ENCODE measurements around the gene PTN.
"Not testable (repeated sequence)": the region's sequence is repeated elsewhere in the genome, so short reads cannot be mapped to it uniquely, and the experiment has no call there.

The PTN gene

GRCh38 chr7:137272249-137272648 is 71.3 kb downstream of the PTN start:
- H3K23ac ChIP-seq (ENCODE audit: low read depth, low read length, poor library complexity): no peak overlapping the region
- H3K4me1 ChIP-seq (ENCODE audit: control insufficient read depth in 2 of 2, insufficient read depth in 1 of 2, low read depth in 1 of 2, low read length in 2 of 2): peaks cover 0 to 6% of the 10 kb centered on the region in 2 donors
- H4K8ac ChIP-seq (ENCODE audit: low read depth, low read length): no peak overlapping the region
- no peak overlapping the region for H2BK12ac ChIP-seq (ENCODE audit: low read length)
- H3K14ac ChIP-seq (ENCODE audit: low read length): no peak overlapping the region
- H3K36me3 ChIP-seq (replicated peaks in 1 of 2; ENCODE audit: control insufficient read depth in 2 of 2, insufficient read depth in 2 of 2, low read length in 2 of 2): peaks cover 0 to 5% of the 10 kb centered on the region in 2 donors
- no peak for DNase-seq (ENCODE audit: low spot score)
- no peaks in the 10 kb centered on the region for H3K79me1 ChIP-seq (ENCODE audit: low read depth, low read length)
- H3K4ac ChIP-seq (ENCODE audit: low read length): no peak overlapping the region
- no peak overlapping the region for H2AFZ ChIP-seq (ENCODE audit: low read length)
- no peaks in the 10 kb centered on the region for H3K27me3 ChIP-seq (ENCODE audit: control insufficient read depth in 3 of 3, insufficient read depth in 3 of 3, low read depth in 1 of 3, low read length in 3 of 3)
- no peak overlapping the region for H4K91ac ChIP-seq (ENCODE audit: low read depth, low read length, poor library complexity)
- WGBS, 2 donors (ENCODE audit: extremely low coverage in 2 of 2, insufficient read length in 2 of 2, insufficient replicate concordance in 1 of 2): no CpG with 5 or more reads among the region's 5 CpGs
- H3K4me3 ChIP-seq (ENCODE audit: low read length in 2 of 2): no peak overlapping the region
- no peak overlapping the region for H3K4me2 ChIP-seq (ENCODE audit: insufficient read depth, low read length, poor library complexity, severe bottlenecking)
- H3K27ac ChIP-seq (replicated peaks; ENCODE audit: low read length): no peak overlapping the region
- H3K18ac ChIP-seq (ENCODE audit: low read length): no peak overlapping the region
- no peak overlapping the region for H3K9ac ChIP-seq (ENCODE audit: low read depth, low read length, poor library complexity)
- no peak overlapping the region for H2BK15ac ChIP-seq (ENCODE audit: low read length)
- no peak overlapping the region for H2BK120ac ChIP-seq (ENCODE audit: low read depth, low read length)
- no peak overlapping the region for H2BK5ac ChIP-seq (ENCODE audit: low read length)
- no peaks in the 10 kb centered on the region for H3K9me3 ChIP-seq (replicated peaks in 1 of 2; ENCODE audit: control insufficient read depth in 2 of 2, insufficient read depth in 1 of 2, low read depth in 1 of 2, low read length in 2 of 2)
- no peak overlapping the region for H2AK5ac ChIP-seq (ENCODE audit: low read depth, low read length)

DNA sequence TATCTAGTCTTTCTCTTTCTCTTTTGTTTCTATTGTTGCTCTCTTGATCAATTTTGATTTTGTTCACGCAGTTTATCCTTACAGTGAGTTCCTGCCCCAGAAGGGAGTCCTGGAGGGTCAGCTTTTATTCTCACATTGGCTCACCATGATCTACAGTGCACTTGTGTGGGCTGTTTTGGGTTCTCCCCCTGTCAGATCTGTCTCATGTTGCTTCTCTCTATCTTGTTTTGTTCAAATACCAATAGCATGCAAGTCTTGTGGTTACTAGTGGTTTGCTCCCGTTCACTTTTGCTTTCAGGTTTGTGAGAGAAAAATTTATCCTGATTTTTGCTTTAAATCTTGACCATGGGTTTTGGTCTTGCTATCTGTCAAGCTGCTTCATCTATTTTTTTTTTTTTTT is 74.3 kb downstream of the PTN start:
- no peak overlapping the region for H2BK15ac ChIP-seq (ENCODE audit: low read length)
- no peaks in the 10 kb centered on the region for H3K79me1 ChIP-seq (ENCODE audit: low read depth, low read length)
- H2AK5ac ChIP-seq (ENCODE audit: low read depth, low read length): no peak overlapping the region
- no peak overlapping the region for H2BK120ac ChIP-seq (ENCODE audit: low read depth, low read length)
- no peaks in the 10 kb centered on the region for H3K27me3 ChIP-seq (ENCODE audit: control insufficient read depth in 3 of 3, insufficient read depth in 3 of 3, low read depth in 1 of 3, low read length in 3 of 3)
- H3K27ac ChIP-seq (replicated peaks; ENCODE audit: low read length): no peak overlapping the region
- WGBS, 2 donors (ENCODE audit: extremely low coverage in 2 of 2, insufficient read length in 2 of 2, insufficient replicate concordance in 1 of 2): no CpG with 5 or more reads among the region's 2 CpGs
- no peak overlapping the region for H3K9ac ChIP-seq (ENCODE audit: low read depth, low read length, poor library complexity)
- no peak overlapping the region for H2BK12ac ChIP-seq (ENCODE audit: low read length)
- no peak for DNase-seq (ENCODE audit: low spot score)
- H3K4ac ChIP-seq (ENCODE audit: low read length): no peak overlapping the region
- H3K14ac ChIP-seq (ENCODE audit: low read length): no peak overlapping the region
- H3K4me2 ChIP-seq (ENCODE audit: insufficient read depth, low read length, poor library complexity, severe bottlenecking): no peak overlapping the region
- H2AFZ ChIP-seq (ENCODE audit: low read length): no peak overlapping the region
- no peak overlapping the region for H3K18ac ChIP-seq (ENCODE audit: low read length)
- H3K9me3 ChIP-seq (replicated peaks in 1 of 2; ENCODE audit: control insufficient read depth in 2 of 2, insufficient read depth in 1 of 2, low read depth in 1 of 2, low read length in 2 of 2): no peaks in the 10 kb centered on the region
- H4K8ac ChIP-seq (ENCODE audit: low read depth, low read length): no peak overlapping the region
- H3K36me3 ChIP-seq (replicated peaks in 1 of 2; ENCODE audit: control insufficient read depth in 2 of 2, insufficient read depth in 2 of 2, low read length in 2 of 2): peaks cover 0 to 5% of the 10 kb centered on the region in 2 donors
- H2BK5ac ChIP-seq (ENCODE audit: low read length): no peak overlapping the region
- H3K4me3 ChIP-seq (ENCODE audit: low read length in 2 of 2): no peak overlapping the region
- H3K23ac ChIP-seq (ENCODE audit: low read depth, low read length, poor library complexity): no peak overlapping the region
- H3K4me1 ChIP-seq (ENCODE audit: control insufficient read depth in 2 of 2, insufficient read depth in 1 of 2, low read depth in 1 of 2, low read length in 2 of 2): no peaks in the 10 kb centered on the region
- H4K91ac ChIP-seq (ENCODE audit: low read depth, low read length, poor library complexity): no peak overlapping the region

DNA sequence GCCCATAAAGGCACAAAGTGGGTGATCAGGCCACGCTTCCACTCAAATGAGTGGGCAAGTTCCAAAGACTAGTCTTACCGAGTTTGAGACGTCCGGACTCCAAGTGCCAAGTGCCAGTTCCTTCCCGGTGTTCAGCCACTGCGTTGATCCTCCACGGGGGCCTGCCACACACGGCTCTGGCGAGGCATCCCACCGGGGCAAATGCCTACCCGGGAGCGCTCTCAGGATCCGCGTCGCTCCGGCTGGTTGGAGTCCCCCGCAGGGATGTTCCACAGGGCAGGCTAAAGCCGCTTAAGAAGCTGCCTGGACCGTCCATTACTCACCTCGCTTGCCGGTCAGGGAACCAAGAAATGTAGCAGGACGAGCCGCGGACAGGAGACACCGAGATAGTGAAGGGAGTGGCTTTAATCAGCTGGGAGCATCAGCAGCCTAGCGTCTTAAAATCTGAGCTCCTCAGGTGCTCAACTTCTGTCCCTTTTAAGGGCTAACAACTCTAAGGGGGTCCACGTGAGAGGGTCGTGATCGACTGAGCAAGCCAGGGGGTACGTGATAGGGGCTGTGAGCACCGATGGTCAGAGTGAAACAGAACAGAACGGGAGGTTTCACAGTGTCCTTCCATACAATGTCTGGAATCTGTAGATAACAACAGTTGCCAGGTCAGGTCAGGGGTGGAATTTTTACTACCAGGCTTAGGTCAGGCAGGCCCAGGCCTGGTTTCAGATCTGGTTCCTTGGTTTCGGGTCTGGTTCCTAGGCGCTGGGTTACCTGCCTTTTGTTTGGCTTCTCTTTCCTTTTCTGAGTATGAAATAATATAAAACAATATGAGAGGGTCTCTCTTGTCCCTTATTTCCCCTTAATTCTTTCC is 75.3 kb downstream of the PTN start:
- H2BK5ac ChIP-seq (ENCODE audit: low read length); H2BK15ac ChIP-seq (ENCODE audit: low read length); H3K27ac ChIP-seq (replicated peaks; ENCODE audit: low read length); H3K4me2 ChIP-seq (ENCODE audit: insufficient read depth, low read length, poor library complexity, severe bottlenecking); H4K8ac ChIP-seq (ENCODE audit: low read depth, low read length); H3K27me3 ChIP-seq (ENCODE audit: control insufficient read depth in 3 of 3, insufficient read depth in 3 of 3, low read depth in 1 of 3, low read length in 3 of 3); H3K9ac ChIP-seq (ENCODE audit: low read depth, low read length, poor library complexity); H2AFZ ChIP-seq (ENCODE audit: low read length); H3K79me1 ChIP-seq (ENCODE audit: low read depth, low read length); H4K91ac ChIP-seq (ENCODE audit: low read depth, low read length, poor library complexity); DNase-seq (ENCODE audit: low spot score); H3K4ac ChIP-seq (ENCODE audit: low read length); H3K4me3 ChIP-seq (ENCODE audit: low read length in 2 of 2); H3K18ac ChIP-seq (ENCODE audit: low read length); H2BK12ac ChIP-seq (ENCODE audit: low read length); H3K14ac ChIP-seq (ENCODE audit: low read length); H3K23ac ChIP-seq (ENCODE audit: low read depth, low read length, poor library complexity); H3K4me1 ChIP-seq (ENCODE audit: control insufficient read depth in 2 of 2, insufficient read depth in 1 of 2, low read depth in 1 of 2, low read length in 2 of 2); H2BK120ac ChIP-seq (ENCODE audit: low read depth, low read length); H3K9me3 ChIP-seq (replicated peaks in 1 of 2; ENCODE audit: control insufficient read depth in 2 of 2, insufficient read depth in 1 of 2, low read depth in 1 of 2, low read length in 2 of 2); H2AK5ac ChIP-seq (ENCODE audit: low read depth, low read length): not testable (repeated sequence)
- no CpG with 5 or more reads among the region's 34 CpGs for WGBS, 2 donors (ENCODE audit: extremely low coverage in 2 of 2, insufficient read length in 2 of 2, insufficient replicate concordance in 1 of 2)
- H3K36me3 ChIP-seq (replicated peaks in 1 of 2; ENCODE audit: control insufficient read depth in 2 of 2, insufficient read depth in 2 of 2, low read length in 2 of 2): peaks cover 0 to 13% of the 10 kb centered on the region in 2 donors

DNA sequence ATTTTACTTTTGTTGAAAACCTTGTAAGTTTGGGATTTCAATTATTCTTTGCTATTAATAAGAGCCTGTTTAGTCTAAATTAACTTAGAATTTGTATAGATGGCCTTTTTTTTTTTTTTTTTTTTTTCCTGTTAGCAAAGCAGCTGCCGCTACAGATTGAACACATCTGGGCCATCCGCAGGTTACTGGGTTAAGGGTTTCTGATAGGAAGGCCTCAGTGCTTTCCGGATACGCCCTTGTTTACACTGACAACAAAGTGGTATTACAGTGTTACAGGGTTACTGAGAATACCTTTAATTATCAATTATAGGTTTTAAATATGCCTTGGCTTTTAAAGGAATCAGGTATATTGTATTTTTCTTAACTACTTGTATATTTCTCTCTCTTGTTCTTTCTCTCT is 76.8 kb downstream of the PTN start:
- no peak overlapping the region for H2BK5ac ChIP-seq (ENCODE audit: low read length)
- WGBS, 2 donors (ENCODE audit: extremely low coverage in 2 of 2, insufficient read length in 2 of 2, insufficient replicate concordance in 1 of 2): no CpG with 5 or more reads among the region's 4 CpGs

More for the DNA sequence above, 76.8 kb downstream of the PTN start:
- Histone ChIP-seq H2BK15ac (ENCODE audit: low read length) (no peak overlapping the region), H3K27me3 (ENCODE audit: control insufficient read depth in 3 of 3, insufficient read depth in 3 of 3, low read depth in 1 of 3, low read length in 3 of 3) (no peaks in the 10 kb centered on the region), H3K18ac (ENCODE audit: low read length) (no peak overlapping the region), H3K4me2 (ENCODE audit: insufficient read depth, low read length, poor library complexity, severe bottlenecking) (no peak overlapping the region), H2BK12ac (ENCODE audit: low read length) (no peak overlapping the region), H3K9me3 (replicated peaks in 1 of 2; ENCODE audit: control insufficient read depth in 2 of 2, insufficient read depth in 1 of 2, low read depth in 1 of 2, low read length in 2 of 2) (no peaks in the 10 kb centered on the region), H2BK120ac (ENCODE audit: low read depth, low read length) (no peak overlapping the region), H3K27ac (replicated peaks; ENCODE audit: low read length) (no peak overlapping the region), H3K4ac (ENCODE audit: low read length) (no peak overlapping the region), H2AK5ac (ENCODE audit: low read depth, low read length) (no peak overlapping the region), H3K4me3 (ENCODE audit: low read length in 2 of 2) (no peak overlapping the region), H3K23ac (ENCODE audit: low read depth, low read length, poor library complexity) (no peak overlapping the region), H3K9ac (ENCODE audit: low read depth, low read length, poor library complexity) (no peak overlapping the region), H2AFZ (ENCODE audit: low read length) (no peak overlapping the region), H3K14ac (ENCODE audit: low read length) (no peak overlapping the region), H3K79me1 (ENCODE audit: low read depth, low read length) (no peaks in the 10 kb centered on the region), H4K91ac (ENCODE audit: low read depth, low read length, poor library complexity) (no peak overlapping the region), H3K36me3 (replicated peaks in 1 of 2; ENCODE audit: control insufficient read depth in 2 of 2, insufficient read depth in 2 of 2, low read length in 2 of 2) (peaks cover 0 to 19% of the 10 kb centered on the region in 2 donors), H4K8ac (ENCODE audit: low read depth, low read length) (no peak overlapping the region), H3K4me1 (ENCODE audit: control insufficient read depth in 2 of 2, insufficient read depth in 1 of 2, low read depth in 1 of 2, low read length in 2 of 2) (no peaks in the 10 kb centered on the region)
- DNase-seq (ENCODE audit: low spot score): no peak

Measured in neuronal stem cell (in vitro differentiated cells).